HG02938 (cell line): ENCODE results near the gene LRFN4.

ENCODE experiments used
- ATAC-seq: cut with Tn5 transposase; IDR thresholded peaks from one replicate; pipeline ENCODE4 v1.9.1; 2021; ENCODE audit warnings: mild to moderate bottlenecking, moderate library complexity; ENCODE audit not compliant: unreplicated experiment

The LRFN4 gene

DNA sequence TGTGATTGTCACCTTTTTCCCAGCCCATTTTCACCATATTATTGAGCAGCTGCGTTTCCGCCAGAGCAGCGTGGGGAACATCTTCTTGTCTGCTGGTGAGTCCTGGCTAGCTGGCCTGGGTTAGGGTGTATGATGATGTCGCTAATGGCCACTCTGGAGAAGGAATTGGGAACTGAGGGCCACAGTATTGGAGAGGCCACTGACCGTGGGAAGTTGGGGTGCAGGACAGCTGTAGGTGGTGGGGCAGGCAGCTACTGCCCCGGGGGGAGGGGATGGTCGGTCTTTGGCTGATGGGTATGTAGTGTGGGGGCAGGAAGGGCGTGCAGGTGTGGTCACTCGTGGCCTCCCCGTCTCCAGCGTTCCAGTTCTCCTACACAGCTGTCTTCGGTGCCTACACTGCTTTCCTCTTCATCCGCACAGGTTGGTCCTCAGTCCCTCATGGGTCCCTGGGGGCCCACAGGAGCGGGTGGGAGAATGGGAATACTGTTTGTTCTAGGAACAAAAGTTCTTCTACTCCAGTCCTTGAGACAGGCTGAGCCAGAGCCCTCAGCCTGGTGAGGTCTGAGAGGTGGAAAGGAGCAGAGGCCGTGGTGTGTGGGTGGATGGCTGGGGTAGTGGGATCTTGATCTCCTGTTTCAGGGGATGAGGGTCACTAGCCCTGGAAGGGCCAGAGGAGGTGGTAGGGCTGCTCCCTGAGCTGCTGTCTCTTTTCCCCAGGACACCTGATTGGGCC is 11.6 kb upstream of the LRFN4 start:
- no peak for ATAC-seq

DNA sequence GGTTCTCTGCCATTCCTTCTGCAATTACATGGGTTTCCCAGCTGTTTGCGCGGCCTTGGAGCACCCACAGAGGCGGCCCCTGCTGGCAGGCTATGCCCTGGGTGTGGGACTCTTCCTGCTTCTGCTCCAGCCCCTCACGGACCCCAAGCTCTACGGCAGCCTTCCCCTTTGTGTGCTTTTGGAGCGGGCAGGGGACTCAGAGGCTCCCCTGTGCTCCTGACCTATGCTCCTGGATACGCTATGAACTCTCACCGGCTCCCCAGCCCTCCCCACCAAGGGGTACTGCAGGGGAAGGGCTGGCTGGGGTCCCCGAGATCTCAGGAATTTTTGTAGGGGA is 11.0 kb upstream of the LRFN4 start:
- no peak for ATAC-seq

DNA sequence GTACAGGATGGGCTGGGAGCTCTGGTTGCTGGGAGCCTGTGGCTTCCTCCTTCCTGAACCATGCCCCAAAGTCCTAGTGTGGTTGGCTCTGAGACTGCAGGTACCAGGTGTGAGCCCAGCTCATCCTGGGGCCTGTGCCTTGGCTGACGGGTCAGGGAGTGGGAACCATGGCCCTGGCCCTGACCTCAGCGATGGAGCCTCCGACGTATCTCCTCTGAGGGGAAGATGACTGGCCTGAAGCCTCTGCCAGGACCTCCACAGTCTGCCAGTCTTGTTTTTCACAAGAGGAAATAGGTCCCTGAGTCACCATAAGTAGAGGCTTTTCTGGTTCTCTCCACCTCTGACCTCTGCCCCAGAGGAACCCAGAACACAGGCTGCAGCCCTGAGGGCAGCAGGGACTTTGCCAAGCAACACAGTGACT is 10.2 kb upstream of the LRFN4 start:
- ATAC-seq, result no peak

DNA sequence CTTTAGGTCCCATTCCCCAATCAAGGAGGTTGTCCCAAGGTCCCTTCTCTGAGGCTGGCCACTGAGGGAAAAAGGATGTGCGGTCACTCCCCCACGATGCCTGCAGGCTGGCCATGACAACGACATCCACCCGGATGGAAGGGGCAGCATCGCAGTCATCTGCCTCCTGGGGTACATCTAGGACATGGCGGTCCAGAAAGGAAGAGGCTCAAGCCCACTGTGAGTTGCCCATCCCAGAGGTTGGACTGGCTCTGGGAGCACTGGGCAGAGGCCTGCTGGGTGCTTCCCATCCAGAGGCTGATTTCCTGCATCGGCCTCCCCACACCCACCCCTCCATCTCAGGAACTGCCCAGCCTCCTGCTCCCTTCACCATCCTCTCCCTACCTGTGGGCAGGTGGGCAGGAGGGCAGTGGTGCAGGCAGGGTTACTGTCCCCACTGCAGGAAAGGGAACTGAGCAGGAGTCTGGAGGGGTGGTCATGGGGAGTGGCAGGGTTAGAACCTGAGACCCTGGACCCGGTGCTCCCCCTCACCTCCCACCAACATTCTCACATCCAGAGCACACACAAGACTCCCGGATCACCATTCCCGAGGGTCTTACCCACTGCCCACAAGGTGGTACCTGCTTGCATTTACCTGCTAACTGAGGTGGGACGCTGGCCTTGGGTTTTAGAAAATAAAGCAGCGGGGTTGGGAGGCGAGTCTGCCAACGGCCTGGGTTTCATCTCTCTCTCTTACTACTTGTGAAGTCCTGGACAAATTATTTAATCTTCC is 9.2 kb upstream of the LRFN4 start:
- no peak for ATAC-seq

DNA sequence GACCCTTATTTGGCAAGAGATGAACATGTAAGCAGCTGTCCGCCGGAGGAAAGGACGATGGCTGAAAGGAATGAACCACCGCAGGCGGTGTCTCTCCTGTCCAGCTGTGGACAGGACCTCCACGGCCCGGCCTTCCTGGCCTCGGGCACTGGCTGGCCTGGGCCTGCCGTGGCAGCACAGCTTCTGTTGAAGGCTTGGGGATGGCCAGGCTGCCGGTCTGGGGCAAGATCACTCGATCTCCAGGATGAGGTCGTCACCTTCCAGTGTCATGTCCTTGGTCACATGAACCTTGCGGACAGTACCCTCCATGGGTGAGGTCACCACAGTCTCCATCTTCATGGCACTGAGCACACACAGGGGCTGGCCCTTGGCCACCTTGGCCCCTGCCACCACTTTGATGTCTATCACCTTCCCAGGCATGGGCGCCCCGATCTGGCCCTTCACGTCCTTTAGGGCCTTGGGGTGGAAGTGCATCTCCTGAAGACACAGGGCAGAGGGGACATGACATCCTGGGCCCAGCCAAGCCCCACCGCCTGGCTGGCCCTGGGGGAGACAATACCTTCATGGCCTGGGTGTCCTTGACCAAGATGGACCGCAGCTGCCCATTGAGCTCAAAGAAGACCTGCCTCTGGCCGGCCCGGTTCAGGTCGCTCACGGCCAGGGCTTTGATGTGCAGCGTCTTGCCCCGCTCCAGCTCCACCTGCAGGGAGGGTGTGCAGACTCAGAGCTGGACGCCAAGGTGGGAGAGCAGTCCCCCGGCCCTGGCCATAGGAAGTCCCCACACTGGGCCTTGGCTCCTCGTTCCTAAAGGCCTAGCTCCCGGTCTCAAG is 8.0 kb upstream of the LRFN4 start:
- ATAC-seq, result no peak

DNA sequence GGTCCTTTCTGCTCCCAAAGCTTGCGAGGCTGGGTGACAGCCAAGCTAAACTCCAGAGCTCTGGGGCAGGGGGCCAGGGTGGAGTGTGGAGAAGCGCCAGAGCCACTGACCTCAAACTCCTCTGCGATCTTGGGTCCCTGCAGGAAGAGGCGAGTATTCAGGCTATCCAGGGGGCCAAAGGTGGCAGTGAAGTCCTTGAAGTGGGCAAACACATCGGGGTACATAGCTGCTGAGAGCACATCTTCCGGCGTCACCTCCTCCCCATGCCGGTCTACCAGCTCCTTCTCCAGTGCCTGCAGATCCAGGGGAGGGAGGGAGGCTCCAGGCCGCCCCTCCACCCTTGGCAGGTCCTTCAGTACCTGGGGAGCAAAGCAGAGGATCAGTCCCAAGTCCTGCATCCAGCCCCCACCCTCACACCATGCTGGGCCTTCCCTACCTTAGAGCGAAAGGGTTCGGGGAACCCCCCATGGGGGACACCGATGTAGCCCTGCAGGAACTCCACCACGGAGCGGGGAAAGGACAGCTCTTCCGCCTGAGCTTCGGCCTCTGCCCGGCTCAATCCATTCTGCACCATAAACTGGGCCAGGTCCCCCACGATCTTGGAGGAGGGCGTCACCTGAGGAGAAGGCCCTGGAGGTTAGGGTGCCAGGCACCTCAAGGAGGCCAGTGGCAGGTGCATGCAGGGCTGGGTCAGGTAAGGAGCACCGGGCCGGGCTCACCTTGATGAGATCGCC is 7.2 kb upstream of the LRFN4 start:
- no peak for ATAC-seq

DNA sequence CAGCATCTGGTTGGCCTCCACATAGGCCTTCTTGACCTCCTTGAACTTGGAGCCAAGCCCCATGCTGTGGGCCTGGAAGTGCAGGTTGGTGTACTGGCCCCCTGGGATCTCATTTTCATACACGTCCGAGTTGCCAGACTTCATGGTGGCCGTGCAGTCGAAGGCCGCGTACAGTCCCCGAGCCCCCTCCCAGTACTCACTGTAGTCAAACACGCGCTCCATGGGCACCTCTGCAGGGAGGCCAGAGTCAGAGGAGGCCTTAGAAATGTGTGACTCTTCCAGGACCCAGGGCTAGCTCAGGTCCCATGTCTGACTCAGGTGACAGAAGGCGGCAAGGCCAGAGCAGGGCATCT is 6.7 kb upstream of the LRFN4 start:
- ATAC-seq, result no peak

DNA sequence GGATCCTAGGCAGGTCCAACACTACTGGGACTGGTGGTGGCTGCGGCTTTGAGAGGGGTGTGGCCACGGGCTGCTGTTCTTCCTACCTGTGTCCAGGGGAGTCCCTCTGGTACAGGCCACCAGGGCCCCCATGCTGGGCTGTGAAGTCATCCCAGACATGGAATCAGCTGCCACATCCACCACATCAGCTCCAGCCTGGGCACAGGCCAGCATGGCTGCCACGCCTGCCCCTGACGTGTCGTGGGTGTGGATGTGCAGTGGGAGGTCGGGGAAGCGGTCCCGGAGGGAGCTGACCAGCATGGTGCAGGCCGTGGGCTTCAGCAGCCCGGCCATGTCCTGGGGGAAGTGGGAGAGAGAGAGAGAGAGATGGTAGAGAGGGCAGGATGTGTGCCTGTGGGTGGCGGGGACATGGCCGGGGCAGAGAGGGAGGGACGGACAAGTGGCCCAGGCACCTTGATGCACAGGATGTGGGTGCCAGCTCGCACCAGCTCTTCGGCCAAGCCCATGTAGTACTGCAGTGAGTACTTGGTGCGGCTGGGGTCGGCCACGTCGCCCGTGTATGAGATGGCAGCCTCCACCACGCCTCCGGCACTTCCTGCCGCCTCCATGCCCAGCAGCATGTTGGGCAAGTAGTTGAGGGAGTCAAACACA is 6.2 kb upstream of the LRFN4 start:
- no peak for ATAC-seq

DNA sequence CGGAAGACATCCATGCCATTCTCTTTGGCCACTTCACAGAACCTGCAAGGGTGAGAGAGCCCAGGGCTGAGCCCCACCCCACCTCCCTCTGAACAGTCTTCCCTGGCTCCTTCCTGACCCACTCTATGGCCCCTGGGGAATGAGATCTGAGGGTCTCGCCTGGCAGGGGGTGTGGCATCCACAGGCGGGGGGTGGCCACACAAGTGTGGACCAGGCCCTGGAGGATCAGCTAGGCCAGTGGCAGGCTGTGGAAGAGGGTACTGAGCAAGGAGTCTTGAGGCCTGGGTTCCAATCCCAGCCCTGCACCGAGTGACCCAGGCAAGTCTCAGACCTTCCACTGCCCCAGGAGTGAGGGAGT is 5.6 kb upstream of the LRFN4 start:
- no peak for ATAC-seq

DNA sequence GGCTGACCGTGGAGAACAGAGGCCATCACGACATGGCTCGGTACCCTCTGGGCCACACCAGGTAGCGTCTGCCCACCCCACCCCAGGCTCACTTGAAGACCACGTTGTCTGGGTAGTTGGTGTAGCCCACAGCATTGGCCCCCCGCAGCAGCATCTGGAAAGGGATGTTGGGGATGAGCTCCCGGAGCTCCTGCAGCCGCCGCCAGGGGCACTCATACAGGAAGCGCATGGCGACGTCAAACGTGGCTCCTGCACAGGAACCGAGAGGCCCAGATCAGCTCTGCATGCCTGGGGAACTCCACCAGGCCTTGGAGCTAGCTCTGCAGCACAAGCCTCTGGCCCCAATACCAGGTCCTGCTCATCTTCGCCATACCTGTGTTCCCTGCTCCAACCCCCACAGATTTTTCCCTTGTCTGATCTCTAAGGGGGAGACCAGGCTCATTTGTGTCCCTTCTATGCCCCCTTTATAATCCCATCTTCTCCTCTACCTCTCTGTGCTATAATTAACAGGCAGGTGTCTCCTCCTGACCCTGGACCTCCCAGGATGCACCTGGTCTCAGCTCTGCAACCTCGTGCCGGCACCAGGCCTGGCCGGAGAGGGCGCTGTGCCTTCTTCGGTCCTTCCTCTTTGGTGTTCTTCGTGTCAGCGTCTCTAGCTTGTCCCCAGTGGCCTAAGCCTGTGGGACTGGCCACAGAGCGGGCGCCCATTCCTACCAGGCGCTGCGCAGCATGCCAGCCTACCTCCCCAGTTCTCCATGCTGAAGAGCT is 5.0 kb upstream of the LRFN4 start:
- no peak for ATAC-seq

DNA sequence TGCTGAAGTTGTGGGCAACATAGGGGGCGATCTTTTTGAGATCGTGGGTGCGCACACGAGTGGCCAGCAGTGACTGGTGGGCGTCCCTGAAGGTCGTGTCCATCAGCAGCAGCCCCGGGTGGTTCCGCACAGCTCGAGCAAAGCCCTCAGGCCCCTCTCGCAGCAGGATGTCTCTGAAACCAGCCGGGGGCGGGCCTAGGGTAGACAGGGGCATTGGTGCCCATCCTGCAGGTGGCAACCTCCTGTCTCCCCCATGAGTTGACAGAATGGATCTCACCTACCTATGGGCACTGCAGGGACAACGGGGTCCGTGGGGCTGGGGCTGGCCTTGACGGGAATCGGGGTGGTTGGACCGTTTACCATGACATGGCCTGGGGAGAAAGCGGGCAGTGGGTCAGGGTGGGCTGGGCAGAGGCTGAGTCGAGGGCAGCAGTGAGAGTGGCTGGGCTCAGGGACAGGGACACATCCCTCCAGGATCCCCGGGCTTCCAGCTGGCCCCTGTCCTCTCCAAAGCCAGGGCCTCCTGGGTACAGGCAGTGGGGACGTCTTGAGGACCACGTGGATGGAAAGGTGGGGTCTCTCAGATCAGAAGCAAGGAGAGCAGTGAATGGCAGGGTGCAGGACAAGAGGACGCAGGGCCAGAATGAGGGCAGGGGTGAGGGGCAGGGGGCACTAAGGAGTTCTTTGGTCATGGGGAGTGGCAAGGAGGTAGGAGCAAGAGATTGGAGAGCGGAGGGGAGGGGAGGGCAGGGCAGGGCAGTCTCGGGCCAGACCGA is 4.2 kb upstream of the LRFN4 start:
- ATAC-seq, result no peak

DNA sequence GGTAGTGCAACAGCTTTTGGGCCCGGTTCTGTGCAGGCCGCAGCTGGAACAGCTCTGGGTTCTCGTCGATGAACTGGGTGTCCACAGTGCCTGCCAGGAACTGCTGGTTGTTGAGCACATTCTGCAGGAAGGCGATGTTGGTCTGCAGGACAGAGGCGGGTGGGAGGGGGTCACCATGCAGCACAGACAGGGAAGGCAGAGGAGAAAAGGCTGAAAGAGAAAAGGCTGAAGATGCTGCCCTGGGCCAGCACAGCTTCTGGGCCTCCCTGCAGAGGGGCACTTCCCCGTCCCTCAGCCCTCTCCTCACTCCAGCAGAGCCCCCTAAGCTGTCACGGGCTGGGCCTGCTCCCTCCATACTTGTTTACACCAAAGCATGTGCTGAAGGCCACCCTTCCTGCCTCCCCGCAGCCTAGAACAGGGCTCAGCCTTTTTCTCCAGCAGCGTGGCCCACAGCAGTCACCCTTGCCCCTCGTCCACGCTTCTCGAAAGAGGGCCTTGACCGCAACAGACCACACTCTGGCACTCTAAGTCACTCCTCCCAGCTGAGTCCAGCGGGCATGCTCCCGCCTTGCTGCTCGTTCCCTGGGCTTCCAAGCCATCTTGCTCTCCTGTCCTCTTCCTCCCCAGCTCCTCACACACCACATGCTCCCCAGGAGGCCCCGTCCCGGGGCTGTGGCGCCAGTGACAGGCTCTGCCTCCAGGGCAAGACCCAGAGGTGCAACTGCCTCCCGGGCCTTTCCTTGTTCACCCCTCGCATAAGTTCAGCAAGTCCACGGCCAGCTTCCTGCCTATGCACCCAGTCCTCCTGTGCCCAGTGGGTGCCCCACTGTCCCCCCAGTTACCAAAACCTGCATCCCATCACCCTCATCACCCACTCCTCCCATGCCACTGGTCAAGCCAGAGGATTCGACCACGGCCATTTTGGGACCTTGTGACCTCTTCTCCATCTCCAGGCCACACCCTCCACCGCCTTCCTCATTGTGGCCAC is 3.3 kb upstream of the LRFN4 start:
- no peak for ATAC-seq

DNA sequence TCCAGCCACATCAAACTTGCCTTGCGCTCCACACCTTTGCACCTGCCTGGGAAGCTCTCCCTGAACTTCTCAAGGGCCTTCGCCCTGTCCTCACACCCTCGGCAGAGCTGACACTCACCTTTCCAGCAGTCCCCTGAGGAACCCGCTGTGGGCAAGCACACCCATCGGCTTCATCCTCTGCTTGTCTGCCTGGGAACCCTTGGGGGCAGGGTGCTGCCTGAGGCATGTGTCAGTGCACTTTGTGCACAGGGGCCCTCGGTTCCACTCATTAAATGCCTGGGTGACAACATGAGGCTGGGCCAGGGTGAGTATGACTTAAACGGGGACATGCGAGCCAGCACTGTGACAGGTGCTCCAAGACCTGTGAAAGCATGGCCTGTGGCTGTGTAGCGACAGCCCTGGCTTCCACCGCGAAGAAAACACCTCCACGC is 2.6 kb upstream of the LRFN4 start:
- ATAC-seq, result no peak

DNA sequence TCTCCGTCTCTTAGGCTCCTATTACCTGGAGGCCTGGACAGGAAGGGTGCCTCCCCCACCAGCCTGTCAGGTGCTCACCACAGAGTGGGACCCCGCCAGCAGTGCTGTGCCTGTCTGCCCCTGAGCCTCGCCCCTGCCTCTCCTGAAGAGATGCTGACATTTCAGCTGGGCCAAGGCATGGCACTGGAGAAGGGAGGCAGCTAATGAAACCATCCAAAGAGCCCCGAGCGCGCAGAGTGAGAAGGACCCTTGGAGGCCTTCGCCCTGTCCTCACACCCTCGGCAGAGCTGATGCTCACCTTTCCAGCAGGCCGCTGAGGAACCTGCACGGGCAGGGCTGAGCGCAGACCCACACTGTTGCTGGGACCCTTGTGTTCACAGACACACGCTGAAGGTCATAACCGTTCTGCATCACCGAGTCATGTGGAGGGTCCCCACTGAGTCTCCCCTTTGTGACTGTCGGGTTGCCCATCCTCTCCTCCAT is 2.1 kb upstream of the LRFN4 start:
- no peak for ATAC-seq

DNA sequence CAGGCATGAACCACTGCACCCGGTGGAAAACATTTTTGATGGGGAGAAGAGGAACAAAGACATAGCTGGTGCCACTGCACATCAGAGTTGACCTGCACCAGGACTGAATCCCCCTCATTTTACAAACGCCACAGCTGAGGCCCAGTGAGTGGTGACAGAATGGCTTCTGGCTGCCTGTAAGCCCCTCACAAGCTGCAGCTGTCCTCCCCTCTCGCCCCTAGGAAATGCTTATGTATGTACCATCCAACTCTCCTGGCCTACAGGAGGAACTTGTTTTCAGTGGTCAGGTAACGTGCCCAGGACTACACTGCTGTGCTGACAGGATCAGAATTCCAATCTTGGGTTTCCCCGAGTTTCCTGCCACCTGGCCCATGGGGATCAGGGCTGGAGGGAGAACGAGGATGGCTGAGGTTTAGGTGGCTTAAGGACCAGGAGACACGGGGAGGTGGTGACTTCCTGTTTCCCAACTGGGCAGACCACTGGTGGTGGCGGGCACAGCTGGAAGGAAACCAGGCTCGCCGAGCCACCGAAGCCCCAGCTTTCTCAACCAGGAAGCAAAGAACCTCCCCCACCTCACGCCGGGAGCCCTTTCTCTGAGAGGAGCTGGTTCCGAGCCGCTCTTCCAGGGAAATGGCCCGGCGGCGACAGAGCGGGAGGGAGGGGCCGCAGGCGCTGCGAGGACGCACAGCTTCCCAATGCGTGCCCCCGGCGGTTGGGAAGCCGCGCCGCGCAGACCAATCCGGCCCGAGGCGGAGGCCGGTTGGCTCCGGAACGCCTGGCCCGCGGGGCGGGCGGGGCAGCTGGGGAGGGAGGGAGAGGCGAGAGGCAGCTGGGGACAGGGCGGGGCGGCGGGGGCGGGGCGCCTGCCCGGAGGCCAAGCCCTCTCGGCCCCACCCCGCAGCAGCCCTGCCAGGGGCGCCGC is 1.0 kb upstream of the LRFN4 start:
- ATAC-seq, result peak; percentile 63

DNA sequence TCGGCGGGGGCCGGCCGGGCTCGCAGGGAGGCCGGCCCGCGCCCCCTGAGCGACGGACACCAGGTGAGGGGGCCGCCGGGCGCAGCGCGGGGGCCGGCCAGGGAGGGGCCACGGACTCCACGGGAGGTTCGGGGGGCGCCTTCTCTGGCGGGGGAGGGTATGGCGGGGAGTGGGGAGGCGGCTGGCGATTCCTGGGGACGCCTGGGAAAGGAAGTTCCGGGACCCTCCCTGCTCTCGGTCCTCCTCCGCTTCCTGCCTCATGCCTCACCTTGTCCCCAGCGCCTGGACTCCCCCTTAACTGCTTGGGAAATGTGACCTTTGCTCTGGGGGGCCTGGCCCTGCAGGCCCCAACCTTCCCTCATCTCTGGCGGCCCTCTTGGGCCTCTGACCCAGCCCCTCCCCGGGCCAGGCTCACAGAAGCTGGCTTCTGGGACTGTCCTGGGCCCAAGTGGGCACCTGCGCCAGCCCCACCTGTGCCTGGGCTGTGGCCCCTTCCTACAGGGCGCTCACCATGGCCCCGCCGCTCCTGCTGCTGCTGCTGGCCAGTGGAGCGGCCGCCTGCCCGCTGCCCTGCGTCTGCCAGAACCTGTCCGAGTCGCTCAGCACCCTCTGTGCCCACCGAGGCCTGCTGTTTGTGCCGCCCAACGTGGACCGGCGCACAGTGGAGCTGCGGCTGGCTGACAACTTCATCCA is 516 bp downstream of the LRFN4 start:
- no peak for ATAC-seq

DNA sequence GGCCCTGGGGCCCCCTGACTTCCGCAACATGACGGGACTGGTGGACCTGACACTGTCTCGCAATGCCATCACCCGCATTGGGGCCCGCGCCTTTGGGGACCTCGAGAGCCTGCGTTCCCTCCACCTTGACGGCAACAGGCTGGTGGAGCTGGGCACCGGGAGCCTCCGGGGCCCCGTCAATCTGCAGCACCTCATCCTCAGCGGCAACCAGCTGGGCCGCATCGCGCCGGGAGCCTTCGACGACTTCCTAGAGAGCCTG is 992 bp downstream of the LRFN4 start:
- no peak for ATAC-seq
